Smooth muscle cell (in vitro differentiated cells): ENCODE data around the gene KIAA0930. TPM values are rescaled to one million over a fixed set of nuclear protein-coding genes. Genes with fewer than 3 reads are reported as not detected.

Experiments used
- DNase-seq: peaks from one replicate; lab custom pipeline; 2025; ENCODE audit not compliant: unreplicated experiment; lab: John Stamatoyannopoulos, UW
- H2AFZ ChIP-seq: fragments of 200-600 bp; sonication (generic); 2 replicates; pipeline ENCODE4 v1.6.0; 2016; ENCODE audit warnings: antibody characterized with exemption, low read depth, mild to moderate bottlenecking
- H3F3A ChIP-seq: fragments of 200-600 bp; sonication (generic); 2 replicates; pipeline ENCODE4 v1.6.0; 2017; ENCODE audit warnings: antibody characterized with exemption, low read depth
- H3K27ac ChIP-seq: fragments of 200-600 bp; sonication (generic); 2 replicates; pipeline ENCODE4 v1.5.1; 2016; ENCODE audit warnings: low read depth, mild to moderate bottlenecking
- H3K27me3 ChIP-seq: fragments of 200-600 bp; sonication (generic); 2 replicates; pipeline ENCODE4 v1.6.1; 2016; ENCODE audit warnings: low read depth, mild to moderate bottlenecking
- H3K36me3 ChIP-seq: fragments of 200-600 bp; sonication (generic); 2 replicates; pipeline ENCODE4 v1.5.1; 2016; ENCODE audit warnings: low read depth
- H3K4me1 ChIP-seq: fragments of 200-600 bp; sonication (generic); 2 replicates; pipeline ENCODE4 v1.5.1; 2016; ENCODE audit warnings: low read depth
- H3K4me2 ChIP-seq: fragments of 200-600 bp; sonication (generic); 2 replicates; pipeline ENCODE4 v1.6.0; 2016; ENCODE audit warnings: mild to moderate bottlenecking
- H3K4me3 ChIP-seq: fragments of 200-600 bp; sonication (generic); 2 replicates; pipeline ENCODE4 v1.5.1; 2016; ENCODE audit warnings: mild to moderate bottlenecking
- H3K79me2 ChIP-seq: fragments of 200-600 bp; sonication (generic); 2 replicates; pipeline ENCODE4 v1.6.0; 2016; ENCODE audit warnings: low read depth, mild to moderate bottlenecking
- H3K9ac ChIP-seq: fragments of 200-600 bp; sonication (generic); 2 replicates; pipeline ENCODE4 v1.6.0; 2016; ENCODE audit warnings: low read depth
- H3K9me3 ChIP-seq: fragments of 200-600 bp; sonication (generic); replicated peaks from 2 replicates; pipeline ENCODE4 v1.5.1; 2016; ENCODE audit warnings: low read depth
- H4K20me1 ChIP-seq: fragments of 200-600 bp; sonication (generic); 2 replicates; pipeline ENCODE4 v1.6.0; 2016; ENCODE audit warnings: low read depth
- CTCF ChIP-seq: fragments of 200-600 bp; sonication (generic); IDR thresholded peaks from 2 replicates; pipeline ENCODE4 v1.5.1; 2017; ENCODE audit warnings: borderline replicate concordance, mild to moderate bottlenecking, antibody characterized with exemption; ENCODE audit not compliant: insufficient read depth, poor library complexity, severe bottlenecking
- WGBS: methylation state at CpG from one replicate; pipeline ENCODE4 v1.1.7; 2016; ENCODE audit warnings: low lambda C conversion rate; 5-methylcytosine and 5-hydroxymethylcytosine counted together
- polyA plus RNA-seq: library from polyadenylated mRNA; unstranded; fragments of >200 nt; fragmentation: Nextera tagmentation; extraction: Ambion mirVana; gene quantifications from 2 replicates; pipeline ENCODE4 v1.2.1, GENCODE V29; 2016
- total RNA-seq: library from RNA; depleted of rRNA; stranded (reverse); fragments of >200 nt; gene quantifications from 2 replicates; pipeline ENCODE4 v1.2.3, GENCODE V29; 2014

The KIAA0930 gene
- total and polyA plus RNA-seq, 2 experiments from 2014 or later, result 37.6 to 44.8 TPM

- H3K9me3 ChIP-seq, result no peaks in the 10 kb centered on the region
- H3K4me2 ChIP-seq, result peak overlapping the region; percentile 99
- no peaks in the 10 kb centered on the region for H3K36me3 ChIP-seq
- peak overlapping the region; percentile 59 for H3K9ac ChIP-seq
- peaks cover 11% of the 10 kb centered on the region for H3F3A ChIP-seq
- peak overlapping the region; percentile 58 for H2AFZ ChIP-seq
- peaks cover 13% of the 10 kb centered on the region for H3K4me1 ChIP-seq
- no peak for TF ChIP-seq CTCF
- H4K20me1 ChIP-seq, result peaks cover 51% of the 10 kb centered on the region
- H3K4me3 ChIP-seq, result peak overlapping the region; percentile 71
- WGBS, result 2% methylated on average over 53 of the region's 73 CpGs
- peaks cover 29% of the 10 kb centered on the region for H3K79me2 ChIP-seq
- peak overlapping the region; percentile 11 for H3K27ac ChIP-seq
- no peak for DNase-seq
- no peaks in the 10 kb centered on the region for H3K27me3 ChIP-seq
Observed at GRCh38 chr22:45240104-45240809, 437 bp downstream of the KIAA0930 start.

GRCh38 chr22:45239681-45240051 lies 1.0 kb downstream of the KIAA0930 start:
- peak overlapping the region; percentile 71 for H3K4me3 ChIP-seq
- peaks cover 5% of the 10 kb centered on the region for H3F3A ChIP-seq
- H3K27me3 ChIP-seq, result no peaks in the 10 kb centered on the region
- TF ChIP-seq CTCF, result no peak
- WGBS, result 41% methylated on average over 8 of the region's 8 CpGs
- no peaks in the 10 kb centered on the region for H3K9me3 ChIP-seq
- H4K20me1 ChIP-seq, result peaks cover 55% of the 10 kb centered on the region
- DNase-seq, result no peak
- no peak overlapping the region for H2AFZ ChIP-seq
- H3K27ac ChIP-seq, result no peak overlapping the region
- H3K4me1 ChIP-seq, result peaks cover 13% of the 10 kb centered on the region
- H3K79me2 ChIP-seq, result peaks cover 29% of the 10 kb centered on the region
- H3K9ac ChIP-seq, result peak overlapping the region; percentile 59
- H3K4me2 ChIP-seq, result peak overlapping the region; percentile 99
- no peaks in the 10 kb centered on the region for H3K36me3 ChIP-seq

- H3K4me2 ChIP-seq, result peak overlapping the region; percentile 99
- peaks cover 34% of the 10 kb centered on the region for H3K79me2 ChIP-seq
- no peaks in the 10 kb centered on the region for H3K36me3 ChIP-seq
- peaks cover 60% of the 10 kb centered on the region for H4K20me1 ChIP-seq
- H3K9me3 ChIP-seq, result no peaks in the 10 kb centered on the region
- H2AFZ ChIP-seq, result no peak overlapping the region
- H3K4me1 ChIP-seq, result peaks cover 13% of the 10 kb centered on the region
- H3K4me3 ChIP-seq, result peak overlapping the region; percentile 71
- H3F3A ChIP-seq, result peaks cover 3% of the 10 kb centered on the region
- H3K9ac ChIP-seq, result no peak overlapping the region
- whole genome bisulfite sequencing, result 80% methylated on average over 6 of the region's 6 CpGs
- H3K27me3 ChIP-seq, result no peaks in the 10 kb centered on the region
- TF ChIP-seq CTCF, result no peak
- no peak overlapping the region for H3K27ac ChIP-seq
- no peak for DNase-seq
Observed at GRCh38 chr22:45238957-45239680, 1.6 kb downstream of the KIAA0930 start.
